Peyer's patch (tissue), 4 donors: ENCODE data around the gene NLRP11.

Experiments
- POLR2A ChIP-seq, 2 donors: fragments of 450-650 bp; IDR thresholded peaks; one replicate each; pipeline ENCODE4 v1.5.1; 2017; ENCODE audit warnings: antibody characterized with exemption in 2 of 2, mild to moderate bottlenecking in 2 of 2, moderate library complexity in 2 of 2
- TF ChIP-seq, protein P1 (sequence below), 6 experiments: fragments of 450-650 bp in 4 of 6; fragments of 200-600 bp in 2 of 6; sonication (generic) in 1 of 6; IDR thresholded peaks; one replicate each; pipeline ENCODE4 v1.5.1; 2017 to 2019; ENCODE audit warnings: antibody characterized with exemption in 6 of 6, mild to moderate bottlenecking in 3 of 6, moderate library complexity in 1 of 6

GRCh38 chr19:55778331-55778730 lies 53.5 kb downstream of the NLRP11 start:
- TF ChIP-seq, protein P1, sequence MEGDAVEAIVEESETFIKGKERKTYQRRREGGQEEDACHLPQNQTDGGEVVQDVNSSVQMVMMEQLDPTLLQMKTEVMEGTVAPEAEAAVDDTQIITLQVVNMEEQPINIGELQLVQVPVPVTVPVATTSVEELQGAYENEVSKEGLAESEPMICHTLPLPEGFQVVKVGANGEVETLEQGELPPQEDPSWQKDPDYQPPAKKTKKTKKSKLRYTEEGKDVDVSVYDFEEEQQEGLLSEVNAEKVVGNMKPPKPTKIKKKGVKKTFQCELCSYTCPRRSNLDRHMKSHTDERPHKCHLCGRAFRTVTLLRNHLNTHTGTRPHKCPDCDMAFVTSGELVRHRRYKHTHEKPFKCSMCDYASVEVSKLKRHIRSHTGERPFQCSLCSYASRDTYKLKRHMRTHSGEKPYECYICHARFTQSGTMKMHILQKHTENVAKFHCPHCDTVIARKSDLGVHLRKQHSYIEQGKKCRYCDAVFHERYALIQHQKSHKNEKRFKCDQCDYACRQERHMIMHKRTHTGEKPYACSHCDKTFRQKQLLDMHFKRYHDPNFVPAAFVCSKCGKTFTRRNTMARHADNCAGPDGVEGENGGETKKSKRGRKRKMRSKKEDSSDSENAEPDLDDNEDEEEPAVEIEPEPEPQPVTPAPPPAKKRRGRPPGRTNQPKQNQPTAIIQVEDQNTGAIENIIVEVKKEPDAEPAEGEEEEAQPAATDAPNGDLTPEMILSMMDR (IDR thresholded peaks at IDR 0.05): no peak
- no peak for TF ChIP-seq POLR2A (IDR thresholded peaks at IDR 0.05)
